SIG-M5 (cell line): ENCODE data around the gene THAP9.

Source experiments
- DNase-seq: peaks from one replicate; lab custom pipeline; 2025; lab: John Stamatoyannopoulos, UW

THAP9 gene

GRCh38 chr4:82965763-82966162 is 65.2 kb downstream of the THAP9 start:
- no peak for DNase-seq

GRCh38 chr4:82968972-82969371 is 68.4 kb downstream of the THAP9 start:
- no peak for DNase-seq

- DNase-seq: no peak
Observed at GRCh38 chr4:82969414-82969813, 68.9 kb downstream of the THAP9 start.
